ENCODE results near the gene SMOC1. TPM values are rescaled to one million over a fixed set of nuclear protein-coding genes. Genes with fewer than 3 reads are reported as not detected.

Gene SMOC1
- total RNA-seq, 1 experiment from 2014 or later: 22.9 TPM

- Mint-ChIP-seq H3K4me1 (ENCODE audit: insufficient read depth, unreplicated experiment) (peaks cover 41% of the 10 kb centered on the region), H3K9me3 (ENCODE audit: unreplicated experiment) (no peaks in the 10 kb centered on the region), H3K4me3 (ENCODE audit: unreplicated experiment) (peak overlapping the region; percentile 12), H3K36me3 (ENCODE audit: insufficient read depth, unreplicated experiment) (no peaks in the 10 kb centered on the region), H3K27ac (ENCODE audit: low read depth, unreplicated experiment) (peak overlapping the region; percentile 44), H3K27me3 (ENCODE audit: insufficient read depth, unreplicated experiment) (no peaks in the 10 kb centered on the region)
- POLR2A ChIA-PET: interaction anchor here (0.6 to 1.9 kb wide), 10 partner anchors 8 to 175 kb away, joined by 3 to 5 read pairs (median 3); partner anchors contain the start of genes SMOC1 and SRSF5
- no peak for TF ChIP-seq CTCF (IDR thresholded peaks at IDR 0.05; ENCODE audit: unreplicated experiment)
- CTCF ChIA-PET: interaction anchor here (0.6 to 2.9 kb wide), 10 partner anchors 10 to 352 kb away, joined by 3 to 11 read pairs (median 4); no protein-coding TSS in a partner anchor
- BruUV-seq (replicated peaks): no TSS peak
- intact Hi-C loops (cut with micrococcal nuclease): loop anchor here (1.0 kb wide), 1 partner anchor 111 kb away; no protein-coding TSS in a partner anchor
- peak; percentile 58 for DNase-seq (ENCODE audit: unreplicated experiment)
Observed at GRCh38 chr14:69887740-69888657, 8.8 kb downstream of the SMOC1 start.

- CTCF ChIA-PET: no interaction called here
- Mint-ChIP-seq H3K4me3 (ENCODE audit: unreplicated experiment) (no peak overlapping the region), H3K4me1 (ENCODE audit: insufficient read depth, unreplicated experiment) (peaks cover 29% of the 10 kb centered on the region), H3K27ac (ENCODE audit: low read depth, unreplicated experiment) (no peak overlapping the region), H3K36me3 (ENCODE audit: insufficient read depth, unreplicated experiment) (no peaks in the 10 kb centered on the region), H3K9me3 (ENCODE audit: unreplicated experiment) (no peaks in the 10 kb centered on the region), H3K27me3 (ENCODE audit: insufficient read depth, unreplicated experiment) (no peaks in the 10 kb centered on the region)
- POLR2A ChIA-PET: no interaction called here
- intact Hi-C loops (cut with micrococcal nuclease): no loop called here
- TF ChIP-seq CTCF (IDR thresholded peaks at IDR 0.05; ENCODE audit: unreplicated experiment): no peak
- no TSS peak for BruUV-seq (replicated peaks)
- no peak for DNase-seq (ENCODE audit: unreplicated experiment)
Observed at GRCh38 chr14:69891422-69891821, 12.2 kb downstream of the SMOC1 start.

- peaks cover 19% of the 10 kb centered on the region for H3K9me3 Mint-ChIP-seq (ENCODE audit: unreplicated experiment)
- intact Hi-C loops (cut with micrococcal nuclease): no loop called here
Observed at GRCh38 chr14:69895109-69895508, 15.9 kb downstream of the SMOC1 start.

More at GRCh38 chr14:69895109-69895508, 15.9 kb downstream of the SMOC1 start:
- H3K4me1 Mint-ChIP-seq (ENCODE audit: insufficient read depth, unreplicated experiment): no peaks in the 10 kb centered on the region
- no peak overlapping the region for H3K4me3 Mint-ChIP-seq (ENCODE audit: unreplicated experiment)
- H3K36me3 Mint-ChIP-seq (ENCODE audit: insufficient read depth, unreplicated experiment): peaks cover 6% of the 10 kb centered on the region
- TF ChIP-seq CTCF (IDR thresholded peaks at IDR 0.05; ENCODE audit: unreplicated experiment): no peak
- H3K27me3 Mint-ChIP-seq (ENCODE audit: insufficient read depth, unreplicated experiment): no peaks in the 10 kb centered on the region
- ChIA-PET CTCF (interaction anchor here (0.6 to 2.2 kb wide), 4 partner anchors 31 to 381 kb away, joined by 3 to 6 read pairs (median 3); no protein-coding TSS in a partner anchor), POLR2A (no interaction called here)
- no TSS peak for BruUV-seq (replicated peaks)
- H3K27ac Mint-ChIP-seq (ENCODE audit: low read depth, unreplicated experiment): no peak overlapping the region
- no peak for DNase-seq (ENCODE audit: unreplicated experiment)
